Liver (tissue), 3 donors: ENCODE measurements around the gene INPP5A.

Source experiments
- EGR1 ChIP-seq, 2 donors: IDR thresholded peaks; 2 replicates each; pipeline ENCODE4 v1.6.1; 2016 to 2018; ENCODE audit warnings: antibody characterized with exemption in 2 of 2, low read depth in 2 of 2
- FOXA1 ChIP-seq: IDR thresholded peaks from 2 replicates; pipeline ENCODE4 v1.6.1; 2016; ENCODE audit warnings: antibody characterized with exemption
- FOXA2 ChIP-seq: IDR thresholded peaks from 2 replicates; pipeline ENCODE4 v1.6.1; 2016; ENCODE audit warnings: antibody characterized with exemption
- GABPA ChIP-seq, 2 donors: IDR thresholded peaks in 1 of 2; conservative IDR thresholded peaks in 1 of 2; 2 replicates each; pipeline ENCODE4 v1.6.1; 2016; ENCODE audit warnings: antibody characterized with exemption in 2 of 2, mild to moderate bottlenecking in 1 of 2, moderate library complexity in 1 of 2
- HNF4A ChIP-seq, 2 donors: conservative IDR thresholded peaks; 2 replicates each; pipeline ENCODE4 v1.6.1; 2016; ENCODE audit warnings: antibody characterized with exemption in 2 of 2, mild to moderate bottlenecking in 2 of 2
- JUND ChIP-seq, 2 donors: IDR thresholded peaks; 2 replicates each; pipeline ENCODE4 v1.6.1; 2016; ENCODE audit warnings: antibody characterized with exemption in 2 of 2
- NR2F2 ChIP-seq: IDR thresholded peaks from 2 replicates; pipeline ENCODE4 v1.6.1; 2016; ENCODE audit warnings: antibody characterized with exemption
- SP1 ChIP-seq: IDR thresholded peaks from 2 replicates; pipeline ENCODE4 v1.6.1; 2018; ENCODE audit warnings: antibody characterized with exemption, mild to moderate bottlenecking
- TAF1 ChIP-seq: conservative IDR thresholded peaks from 2 replicates; pipeline ENCODE4 v1.6.1; 2016; ENCODE audit warnings: antibody characterized with exemption, mild to moderate bottlenecking
- YY1 ChIP-seq: IDR thresholded peaks from 2 replicates; pipeline ENCODE4 v1.6.1; 2016; ENCODE audit warnings: antibody characterized with exemption, mild to moderate bottlenecking
- TF ChIP-seq, protein P1 (sequence below): fragments of 150-350 bp; IDR thresholded peaks from 2 replicates; pipeline ENCODE4 v1.5.1; 2017; ENCODE audit warnings: improper control_type of control experiment, low read depth, low read length; ENCODE audit not compliant: missing input control
- TF ChIP-seq, protein P2 (sequence below): IDR thresholded peaks from 2 replicates; pipeline ENCODE4 v1.6.1; 2016; ENCODE audit warnings: antibody characterized with exemption
- TF ChIP-seq, protein P3 (sequence below): IDR thresholded peaks from 2 replicates; pipeline ENCODE4 v1.6.1; 2016; ENCODE audit warnings: antibody characterized with exemption
- TF ChIP-seq, protein P4 (sequence below): IDR thresholded peaks from 2 replicates; pipeline ENCODE4 v1.6.1; 2016; ENCODE audit warnings: antibody characterized with exemption, mild to moderate bottlenecking
- donor health status: healthy.
- donor health status: healthy.

DNA sequence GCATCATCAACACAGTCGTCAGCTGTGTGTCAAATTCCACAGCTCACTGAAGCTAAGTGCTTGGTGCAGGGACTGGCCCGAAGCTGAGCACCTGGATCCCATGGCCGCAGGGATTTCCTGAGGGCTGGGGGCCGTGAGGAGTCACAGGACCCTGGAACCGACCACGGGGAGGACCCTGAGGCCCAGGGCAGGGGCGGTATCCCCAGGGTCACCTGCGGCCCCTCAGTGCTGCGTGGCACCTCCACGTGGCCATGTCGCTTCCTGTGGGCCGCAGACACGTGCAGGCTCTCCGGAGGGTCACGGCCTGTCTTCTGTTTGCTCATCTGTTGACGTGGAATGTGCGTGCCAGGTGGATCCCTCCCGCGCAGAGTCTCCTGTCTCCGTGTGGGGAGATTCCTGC lies 194.9 kb downstream of the INPP5A start:
- TF ChIP-seq, protein P1, sequence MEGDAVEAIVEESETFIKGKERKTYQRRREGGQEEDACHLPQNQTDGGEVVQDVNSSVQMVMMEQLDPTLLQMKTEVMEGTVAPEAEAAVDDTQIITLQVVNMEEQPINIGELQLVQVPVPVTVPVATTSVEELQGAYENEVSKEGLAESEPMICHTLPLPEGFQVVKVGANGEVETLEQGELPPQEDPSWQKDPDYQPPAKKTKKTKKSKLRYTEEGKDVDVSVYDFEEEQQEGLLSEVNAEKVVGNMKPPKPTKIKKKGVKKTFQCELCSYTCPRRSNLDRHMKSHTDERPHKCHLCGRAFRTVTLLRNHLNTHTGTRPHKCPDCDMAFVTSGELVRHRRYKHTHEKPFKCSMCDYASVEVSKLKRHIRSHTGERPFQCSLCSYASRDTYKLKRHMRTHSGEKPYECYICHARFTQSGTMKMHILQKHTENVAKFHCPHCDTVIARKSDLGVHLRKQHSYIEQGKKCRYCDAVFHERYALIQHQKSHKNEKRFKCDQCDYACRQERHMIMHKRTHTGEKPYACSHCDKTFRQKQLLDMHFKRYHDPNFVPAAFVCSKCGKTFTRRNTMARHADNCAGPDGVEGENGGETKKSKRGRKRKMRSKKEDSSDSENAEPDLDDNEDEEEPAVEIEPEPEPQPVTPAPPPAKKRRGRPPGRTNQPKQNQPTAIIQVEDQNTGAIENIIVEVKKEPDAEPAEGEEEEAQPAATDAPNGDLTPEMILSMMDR = no peak
- no peak for TF ChIP-seq SP1
- TF ChIP-seq TAF1 = no peak
- TF ChIP-seq YY1 = no peak
- no peak for TF ChIP-seq JUND (IDR thresholded peaks at IDR 0.05)
- no peak for TF ChIP-seq GABPA (IDR thresholded peaks at IDR 0.05 in 1 of 2, conservative IDR thresholded peaks at IDR 0.05 in 1 of 2)
- no peak for TF ChIP-seq EGR1 (IDR thresholded peaks at IDR 0.05; ENCODE audit: low read depth in 2 of 2)
- no peak for TF ChIP-seq HNF4A (conservative IDR thresholded peaks at IDR 0.05)
- no peak for TF ChIP-seq NR2F2
- no peak for TF ChIP-seq FOXA1
- no peak for TF ChIP-seq FOXA2
- TF ChIP-seq, protein P2, sequence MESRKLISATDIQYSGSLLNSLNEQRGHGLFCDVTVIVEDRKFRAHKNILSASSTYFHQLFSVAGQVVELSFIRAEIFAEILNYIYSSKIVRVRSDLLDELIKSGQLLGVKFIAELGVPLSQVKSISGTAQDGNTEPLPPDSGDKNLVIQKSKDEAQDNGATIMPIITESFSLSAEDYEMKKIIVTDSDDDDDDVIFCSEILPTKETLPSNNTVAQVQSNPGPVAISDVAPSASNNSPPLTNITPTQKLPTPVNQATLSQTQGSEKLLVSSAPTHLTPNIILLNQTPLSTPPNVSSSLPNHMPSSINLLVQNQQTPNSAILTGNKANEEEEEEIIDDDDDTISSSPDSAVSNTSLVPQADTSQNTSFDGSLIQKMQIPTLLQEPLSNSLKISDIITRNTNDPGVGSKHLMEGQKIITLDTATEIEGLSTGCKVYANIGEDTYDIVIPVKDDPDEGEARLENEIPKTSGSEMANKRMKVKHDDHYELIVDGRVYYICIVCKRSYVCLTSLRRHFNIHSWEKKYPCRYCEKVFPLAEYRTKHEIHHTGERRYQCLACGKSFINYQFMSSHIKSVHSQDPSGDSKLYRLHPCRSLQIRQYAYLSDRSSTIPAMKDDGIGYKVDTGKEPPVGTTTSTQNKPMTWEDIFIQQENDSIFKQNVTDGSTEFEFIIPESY = no peak
- TF ChIP-seq, protein P3, sequence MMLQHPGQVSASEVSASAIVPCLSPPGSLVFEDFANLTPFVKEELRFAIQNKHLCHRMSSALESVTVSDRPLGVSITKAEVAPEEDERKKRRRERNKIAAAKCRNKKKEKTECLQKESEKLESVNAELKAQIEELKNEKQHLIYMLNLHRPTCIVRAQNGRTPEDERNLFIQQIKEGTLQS = no peak
- TF ChIP-seq, protein P4, sequence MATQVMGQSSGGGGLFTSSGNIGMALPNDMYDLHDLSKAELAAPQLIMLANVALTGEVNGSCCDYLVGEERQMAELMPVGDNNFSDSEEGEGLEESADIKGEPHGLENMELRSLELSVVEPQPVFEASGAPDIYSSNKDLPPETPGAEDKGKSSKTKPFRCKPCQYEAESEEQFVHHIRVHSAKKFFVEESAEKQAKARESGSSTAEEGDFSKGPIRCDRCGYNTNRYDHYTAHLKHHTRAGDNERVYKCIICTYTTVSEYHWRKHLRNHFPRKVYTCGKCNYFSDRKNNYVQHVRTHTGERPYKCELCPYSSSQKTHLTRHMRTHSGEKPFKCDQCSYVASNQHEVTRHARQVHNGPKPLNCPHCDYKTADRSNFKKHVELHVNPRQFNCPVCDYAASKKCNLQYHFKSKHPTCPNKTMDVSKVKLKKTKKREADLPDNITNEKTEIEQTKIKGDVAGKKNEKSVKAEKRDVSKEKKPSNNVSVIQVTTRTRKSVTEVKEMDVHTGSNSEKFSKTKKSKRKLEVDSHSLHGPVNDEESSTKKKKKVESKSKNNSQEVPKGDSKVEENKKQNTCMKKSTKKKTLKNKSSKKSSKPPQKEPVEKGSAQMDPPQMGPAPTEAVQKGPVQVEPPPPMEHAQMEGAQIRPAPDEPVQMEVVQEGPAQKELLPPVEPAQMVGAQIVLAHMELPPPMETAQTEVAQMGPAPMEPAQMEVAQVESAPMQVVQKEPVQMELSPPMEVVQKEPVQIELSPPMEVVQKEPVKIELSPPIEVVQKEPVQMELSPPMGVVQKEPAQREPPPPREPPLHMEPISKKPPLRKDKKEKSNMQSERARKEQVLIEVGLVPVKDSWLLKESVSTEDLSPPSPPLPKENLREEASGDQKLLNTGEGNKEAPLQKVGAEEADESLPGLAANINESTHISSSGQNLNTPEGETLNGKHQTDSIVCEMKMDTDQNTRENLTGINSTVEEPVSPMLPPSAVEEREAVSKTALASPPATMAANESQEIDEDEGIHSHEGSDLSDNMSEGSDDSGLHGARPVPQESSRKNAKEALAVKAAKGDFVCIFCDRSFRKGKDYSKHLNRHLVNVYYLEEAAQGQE = no peak
